K562 (cell line): Measurements from ENCODE around the gene LY6G5B. TPM values are rescaled to one million over a fixed set of nuclear protein-coding genes. Genes with fewer than 3 reads are reported as not detected.

Experiments
- CCAR2 ChIP-seq: fragments of 200-400 bp; formaldehyde crosslinking; IDR thresholded peaks from 2 replicates; pipeline ENCODE4 v1.6.1; 2017; ENCODE audit warnings: mild to moderate bottlenecking, low read depth, low read length
- EZH2 ChIP-seq: IDR thresholded peaks from 2 replicates; pipeline ENCODE4 v1.6.1; 2012; ENCODE audit warnings: low read depth, mild to moderate bottlenecking, inconsistent platforms, low read length, borderline replicate concordance
- NFE2L1 ChIP-seq: fragments of 450-650 bp; IDR thresholded peaks from 2 replicates; pipeline ENCODE4 v1.6.1; 2016; ENCODE audit warnings: missing genetic modification characterization, low read depth, mild to moderate bottlenecking, missing compliant biosample characterization, moderate library complexity, borderline replicate concordance
- NR3C1 ChIP-seq: sonication (generic); formaldehyde crosslinking; IDR thresholded peaks from 2 replicates; pipeline ENCODE4 v1.8.1; 2022; ENCODE audit warnings: missing genetic modification reagents
- PHB2 ChIP-seq: fragments of 450-650 bp; IDR thresholded peaks from 2 replicates; pipeline ENCODE4 v1.6.1; 2017; ENCODE audit warnings: low read depth
- SMAD4 ChIP-seq: fragments of 250-450 bp; sonication (Bioruptor Pico); conservative IDR thresholded peaks from 2 replicates; pipeline ENCODE4 v1.8.0; 2021; ENCODE audit warnings: inconsistent platforms, mild to moderate bottlenecking, moderate library complexity
- SREBF1 ChIP-seq: fragments of 150-350 bp; IDR thresholded peaks from 2 replicates; pipeline ENCODE4 v1.6.1; 2014; ENCODE audit warnings: antibody characterized with exemption, low read depth, low read length, borderline replicate concordance
- ZKSCAN3 ChIP-seq: fragments of 250-450 bp; sonication (Bioruptor Pico); IDR thresholded peaks from 2 replicates; pipeline ENCODE4 v1.4.0; 2020
- ZNF12 ChIP-seq: sonication (generic); formaldehyde crosslinking; IDR thresholded peaks from 2 replicates; pipeline ENCODE4 v1.4.0; 2020; ENCODE audit warnings: mild to moderate bottlenecking, missing genetic modification reagents
- ZNF165 ChIP-seq: fragments of 250-450 bp; sonication (Bioruptor Pico); IDR thresholded peaks from 2 replicates; pipeline ENCODE4 v1.4.0; 2020; ENCODE audit warnings: borderline replicate concordance
- ZNF778 ChIP-seq: fragments of 450-650 bp; formaldehyde crosslinking; IDR thresholded peaks from 2 replicates; pipeline ENCODE4 v1.4.0; 2020; ENCODE audit warnings: mild to moderate bottlenecking, moderate library complexity
- polyA plus RNA-seq, 8 experiments: library from polyadenylated mRNA; depleted of rRNA in 4 of 8; stranded (reverse) in 5 of 8; unstranded in 3 of 8; fragments of >200 nt; fragmentation: Nextera tagmentation in 2 of 8; fragmentation: Illumina TruSeq in 1 of 8; extraction: Ambion mirVana in 2 of 8; extraction: Trizol in 1 of 8; gene quantifications; 2 replicates each; pipeline versions ENCODE4 v1.2.1 to v1.2.3, GENCODE V29; 2011 to 2014; ENCODE audit warnings: inconsistent platforms in 1 of 8, missing spikeins in 1 of 8
- total RNA-seq, 7 experiments: library from RNA; depleted of rRNA in 6 of 7; stranded (reverse); fragments of >200 nt in 6 of 7; fragmentation: Illumina TruSeq in 2 of 7; extraction: Trizol in 2 of 7; gene quantifications; 2 replicates each; pipeline versions ENCODE4 v1.2.1 to v1.2.3, GENCODE V29; 2011 to 2021; ENCODE audit warnings: low replicate concordance in 1 of 7
- TF ChIP-seq, protein P1 (sequence below), 2 experiments: IDR thresholded peaks; 2 replicates each; pipeline ENCODE4 v1.6.1; 2012; ENCODE audit warnings: improper control_type of control experiment in 2 of 2, low read depth in 2 of 2, low read length in 2 of 2, borderline replicate concordance in 1 of 2
- TF ChIP-seq, protein P2 (sequence below), 2 experiments: fragments of 450-650 bp; formaldehyde crosslinking in 1 of 2; IDR thresholded peaks; 2 replicates each; pipeline versions ENCODE4 v1.4.0 to v1.6.1; 2014 to 2020; ENCODE audit warnings: mild to moderate bottlenecking in 2 of 2, borderline replicate concordance in 1 of 2, low read depth in 1 of 2
- TF ChIP-seq, protein P3 (sequence below): fragments of 450-650 bp; formaldehyde crosslinking; IDR thresholded peaks from 2 replicates; pipeline ENCODE4 v1.4.0; 2020; ENCODE audit warnings: mild to moderate bottlenecking, moderate library complexity
- TF ChIP-seq, protein P4 (sequence below): fragments of 250-450 bp; sonication (Bioruptor Pico); IDR thresholded peaks from 2 replicates; pipeline ENCODE4 v1.5.0; 2021

Gene LY6G5B
- total and polyA plus RNA-seq, 9 of the 15 experiments (the other 6 are each of a cell fraction or from before 2014, with no cell fraction given), result 6.0 to 27.0 (median 7.5) TPM

DNA sequence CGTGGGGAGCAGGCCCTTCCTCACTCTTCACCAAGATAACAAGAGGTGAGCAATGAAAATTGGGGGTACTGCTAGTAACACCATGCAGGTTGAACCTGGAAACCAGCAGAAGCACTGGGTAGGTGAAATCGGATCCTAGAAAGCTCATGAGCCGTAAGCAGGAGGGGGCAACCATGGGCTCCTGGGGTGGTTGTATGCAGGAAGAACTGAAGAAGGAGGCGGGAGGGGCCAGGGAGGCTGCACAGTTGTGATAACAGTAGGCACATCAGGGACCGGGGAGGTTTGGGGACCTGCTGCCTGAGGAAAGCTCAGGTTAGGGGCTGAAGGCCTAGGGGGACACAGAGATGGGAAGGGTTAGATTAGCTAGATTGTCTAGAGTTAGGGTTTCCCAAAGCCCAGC is 16.7 kb downstream of the LY6G5B start (continued):
- TF ChIP-seq, protein P1, sequence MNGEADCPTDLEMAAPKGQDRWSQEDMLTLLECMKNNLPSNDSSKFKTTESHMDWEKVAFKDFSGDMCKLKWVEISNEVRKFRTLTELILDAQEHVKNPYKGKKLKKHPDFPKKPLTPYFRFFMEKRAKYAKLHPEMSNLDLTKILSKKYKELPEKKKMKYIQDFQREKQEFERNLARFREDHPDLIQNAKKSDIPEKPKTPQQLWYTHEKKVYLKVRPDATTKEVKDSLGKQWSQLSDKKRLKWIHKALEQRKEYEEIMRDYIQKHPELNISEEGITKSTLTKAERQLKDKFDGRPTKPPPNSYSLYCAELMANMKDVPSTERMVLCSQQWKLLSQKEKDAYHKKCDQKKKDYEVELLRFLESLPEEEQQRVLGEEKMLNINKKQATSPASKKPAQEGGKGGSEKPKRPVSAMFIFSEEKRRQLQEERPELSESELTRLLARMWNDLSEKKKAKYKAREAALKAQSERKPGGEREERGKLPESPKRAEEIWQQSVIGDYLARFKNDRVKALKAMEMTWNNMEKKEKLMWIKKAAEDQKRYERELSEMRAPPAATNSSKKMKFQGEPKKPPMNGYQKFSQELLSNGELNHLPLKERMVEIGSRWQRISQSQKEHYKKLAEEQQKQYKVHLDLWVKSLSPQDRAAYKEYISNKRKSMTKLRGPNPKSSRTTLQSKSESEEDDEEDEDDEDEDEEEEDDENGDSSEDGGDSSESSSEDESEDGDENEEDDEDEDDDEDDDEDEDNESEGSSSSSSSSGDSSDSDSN (IDR thresholded peaks at IDR 0.05; ENCODE audit: borderline replicate concordance in 1 of 2, low read depth in 2 of 2, low read length in 2 of 2), result no peak
- TF ChIP-seq, protein P2, sequence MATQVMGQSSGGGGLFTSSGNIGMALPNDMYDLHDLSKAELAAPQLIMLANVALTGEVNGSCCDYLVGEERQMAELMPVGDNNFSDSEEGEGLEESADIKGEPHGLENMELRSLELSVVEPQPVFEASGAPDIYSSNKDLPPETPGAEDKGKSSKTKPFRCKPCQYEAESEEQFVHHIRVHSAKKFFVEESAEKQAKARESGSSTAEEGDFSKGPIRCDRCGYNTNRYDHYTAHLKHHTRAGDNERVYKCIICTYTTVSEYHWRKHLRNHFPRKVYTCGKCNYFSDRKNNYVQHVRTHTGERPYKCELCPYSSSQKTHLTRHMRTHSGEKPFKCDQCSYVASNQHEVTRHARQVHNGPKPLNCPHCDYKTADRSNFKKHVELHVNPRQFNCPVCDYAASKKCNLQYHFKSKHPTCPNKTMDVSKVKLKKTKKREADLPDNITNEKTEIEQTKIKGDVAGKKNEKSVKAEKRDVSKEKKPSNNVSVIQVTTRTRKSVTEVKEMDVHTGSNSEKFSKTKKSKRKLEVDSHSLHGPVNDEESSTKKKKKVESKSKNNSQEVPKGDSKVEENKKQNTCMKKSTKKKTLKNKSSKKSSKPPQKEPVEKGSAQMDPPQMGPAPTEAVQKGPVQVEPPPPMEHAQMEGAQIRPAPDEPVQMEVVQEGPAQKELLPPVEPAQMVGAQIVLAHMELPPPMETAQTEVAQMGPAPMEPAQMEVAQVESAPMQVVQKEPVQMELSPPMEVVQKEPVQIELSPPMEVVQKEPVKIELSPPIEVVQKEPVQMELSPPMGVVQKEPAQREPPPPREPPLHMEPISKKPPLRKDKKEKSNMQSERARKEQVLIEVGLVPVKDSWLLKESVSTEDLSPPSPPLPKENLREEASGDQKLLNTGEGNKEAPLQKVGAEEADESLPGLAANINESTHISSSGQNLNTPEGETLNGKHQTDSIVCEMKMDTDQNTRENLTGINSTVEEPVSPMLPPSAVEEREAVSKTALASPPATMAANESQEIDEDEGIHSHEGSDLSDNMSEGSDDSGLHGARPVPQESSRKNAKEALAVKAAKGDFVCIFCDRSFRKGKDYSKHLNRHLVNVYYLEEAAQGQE (IDR thresholded peaks at IDR 0.05; ENCODE audit: borderline replicate concordance), result no peak
- TF ChIP-seq, protein P2 (CRISPR knock-in tag; IDR thresholded peaks at IDR 0.05; ENCODE audit: low read depth), result no peak
- TF ChIP-seq, protein P3, sequence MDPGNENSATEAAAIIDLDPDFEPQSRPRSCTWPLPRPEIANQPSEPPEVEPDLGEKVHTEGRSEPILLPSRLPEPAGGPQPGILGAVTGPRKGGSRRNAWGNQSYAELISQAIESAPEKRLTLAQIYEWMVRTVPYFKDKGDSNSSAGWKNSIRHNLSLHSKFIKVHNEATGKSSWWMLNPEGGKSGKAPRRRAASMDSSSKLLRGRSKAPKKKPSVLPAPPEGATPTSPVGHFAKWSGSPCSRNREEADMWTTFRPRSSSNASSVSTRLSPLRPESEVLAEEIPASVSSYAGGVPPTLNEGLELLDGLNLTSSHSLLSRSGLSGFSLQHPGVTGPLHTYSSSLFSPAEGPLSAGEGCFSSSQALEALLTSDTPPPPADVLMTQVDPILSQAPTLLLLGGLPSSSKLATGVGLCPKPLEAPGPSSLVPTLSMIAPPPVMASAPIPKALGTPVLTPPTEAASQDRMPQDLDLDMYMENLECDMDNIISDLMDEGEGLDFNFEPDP (CRISPR knock-in tag), result no peak
- TF ChIP-seq NR3C1 (CRISPR knock-in tag) (no peak), ZNF778 (no peak), CCAR2 (no peak), ZKSCAN3 (CRISPR knock-in tag) (no peak), NFE2L1 (no peak), EZH2 (no peak), SREBF1 (no peak), SMAD4 (CRISPR knock-in tag) (peak; percentile 36; the same call in 1 of the 2 replicates), PHB2 (no peak), ZNF165 (CRISPR knock-in tag) (no peak), ZNF12 (CRISPR knock-in tag) (no peak)
- TF ChIP-seq, protein P4, sequence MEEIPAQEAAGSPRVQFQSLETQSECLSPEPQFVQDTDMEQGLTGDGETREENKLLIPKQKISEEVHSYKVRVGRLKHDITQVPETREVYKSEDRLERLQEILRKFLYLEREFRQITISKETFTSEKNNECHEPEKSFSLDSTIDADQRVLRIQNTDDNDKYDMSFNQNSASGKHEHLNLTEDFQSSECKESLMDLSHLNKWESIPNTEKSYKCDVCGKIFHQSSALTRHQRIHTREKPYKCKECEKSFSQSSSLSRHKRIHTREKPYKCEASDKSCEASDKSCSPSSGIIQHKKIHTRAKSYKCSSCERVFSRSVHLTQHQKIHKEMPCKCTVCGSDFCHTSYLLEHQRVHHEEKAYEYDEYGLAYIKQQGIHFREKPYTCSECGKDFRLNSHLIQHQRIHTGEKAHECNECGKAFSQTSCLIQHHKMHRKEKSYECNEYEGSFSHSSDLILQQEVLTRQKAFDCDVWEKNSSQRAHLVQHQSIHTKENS, result no peak
